Suppressor macrophage treated with lipopolysaccharide for 1 hour (primary cell): ENCODE results near the gene NAALADL2.

Source experiments
- DNase-seq, 3 donors: peaks; one replicate each; pipeline ENCODE4 v3.0.0-alpha.2; 2020 to 2022

The NAALADL2 gene

GRCh38 chr3:174891524-174892203, 32.5 kb downstream of the NAALADL2 start:
- no peak for DNase-seq

GRCh38 chr3:174907027-174907426, 47.9 kb downstream of the NAALADL2 start:
- no peak for DNase-seq

GRCh38 chr3:174907628-174908407, 48.7 kb downstream of the NAALADL2 start:
- no peak for DNase-seq

GRCh38 chr3:174931473-174932353, 72.6 kb downstream of the NAALADL2 start:
- DNase-seq: no peak

GRCh38 chr3:174936590-174936989, 77.5 kb downstream of the NAALADL2 start:
- DNase-seq: no peak

GRCh38 chr3:174937478-174937877, 78.3 kb downstream of the NAALADL2 start:
- DNase-seq: no peak

- DNase-seq: no peak
Observed at GRCh38 chr3:174938102-174938501, 79.0 kb downstream of the NAALADL2 start.

GRCh38 chr3:174940151-174940550, 81.0 kb downstream of the NAALADL2 start:
- no peak for DNase-seq

GRCh38 chr3:174945276-174945675, 86.1 kb downstream of the NAALADL2 start:
- DNase-seq: no peak

GRCh38 chr3:174945951-174946350, 86.8 kb downstream of the NAALADL2 start:
- no peak for DNase-seq

GRCh38 chr3:174949523-174949922, 90.4 kb downstream of the NAALADL2 start:
- no peak for DNase-seq

GRCh38 chr3:174951034-174951433, 91.9 kb downstream of the NAALADL2 start:
- no peak for DNase-seq

GRCh38 chr3:174951498-174952005, 92.4 kb downstream of the NAALADL2 start:
- no peak for DNase-seq

GRCh38 chr3:174953068-174953467, 93.9 kb downstream of the NAALADL2 start:
- DNase-seq: no peak

- DNase-seq: no peak
Observed at GRCh38 chr3:174955513-174956016, 96.4 kb downstream of the NAALADL2 start.

- DNase-seq: no peak
Observed at GRCh38 chr3:174957081-174957480, 97.9 kb downstream of the NAALADL2 start.

- no peak for DNase-seq
Observed at GRCh38 chr3:174957551-174958001, 98.4 kb downstream of the NAALADL2 start.

GRCh38 chr3:174958671-174959328, 99.7 kb downstream of the NAALADL2 start:
- no peak for DNase-seq

GRCh38 chr3:174959556-174960065, 100.5 kb downstream of the NAALADL2 start:
- no peak for DNase-seq

- DNase-seq: no peak
Observed at GRCh38 chr3:174960898-174961297, 101.8 kb downstream of the NAALADL2 start.

GRCh38 chr3:174973465-174973864, 114.3 kb downstream of the NAALADL2 start:
- no peak for DNase-seq

GRCh38 chr3:174986685-174987084, 127.6 kb downstream of the NAALADL2 start:
- DNase-seq: no peak
